ENCODE measurements around the gene F2R. TPM values are rescaled to one million over a fixed set of nuclear protein-coding genes. Genes with fewer than 3 reads are reported as not detected.

The F2R gene
- total and polyA plus RNA-seq, 2 of the 8 experiments (the other 6 are each of a cell fraction or from before 2014, with no cell fraction given): 23.8 to 29.1 TPM

GRCh38 chr5:76714751-76715485, 1.0 kb upstream of the F2R start:
- CTCF ChIA-PET (ENCODE audit: partially characterized antibody): interaction anchor here (1.2 to 2.4 kb wide), 5 partner anchors 10 to 362 kb away, joined by 3 to 12 read pairs (median 3); no protein-coding TSS in a partner anchor
- no peak overlapping the region for H3K27ac ChIP-seq (ENCODE audit: low read depth, low read length)
- WGBS, 2 experiments (ENCODE audit: extremely low coverage in 1 of 2, insufficient coverage in 1 of 2, insufficient read length in 1 of 2, insufficient replicate concordance in 2 of 2, low coverage in 1 of 2, low lambda C conversion rate in 2 of 2, missing lambda C conversion rate in 1 of 2): 29% methylated on average over 52 of the region's 52 CpGs; no CpG with 5 or more reads in 1 of the 2 experiments

More at GRCh38 chr5:76714751-76715485, 1.0 kb upstream of the F2R start:
- TF ChIP-seq CTBP2 (IDR thresholded peaks at IDR 0.05; ENCODE audit: borderline replicate concordance, insufficient read depth, insufficient read length, low read length) (no peak), MAX (IDR thresholded peaks at IDR 0.05) (no peak; the same call in 1 of the 2 replicates), BRCA1 (IDR thresholded peaks at IDR 0.05; ENCODE audit: low read depth, low read length) (no peak), E2F6 (IDR thresholded peaks at IDR 0.05) (peak; percentile 84), SUZ12 (IDR thresholded peaks at IDR 0.05; ENCODE audit: low read length) (peak; percentile 56; the same call in 1 of the 2 replicates), KDM1A (IDR thresholded peaks at IDR 0.05; ENCODE audit: borderline replicate concordance, low read length) (peak; percentile 78; the same call in 1 of the 2 replicates)
- no peak overlapping the region for H3K18ac ChIP-seq (ENCODE audit: extremely low read depth, low read length)
- peaks cover 0 to 2% (median 0%) of the 10 kb centered on the region in 4 experiments; a peak in 2 of 7 replicates for H3K4me1 ChIP-seq (replicated peaks in 1 of 4; ENCODE audit: control insufficient read depth in 3 of 4, insufficient read depth in 4 of 4, low read length in 3 of 4)
- no peak overlapping the region for H2BK5ac ChIP-seq (ENCODE audit: low read depth, low read length)
- H3K4me2 ChIP-seq (ENCODE audit: insufficient read depth in 1 of 2, low read depth in 2 of 2, low read length in 2 of 2): peak overlapping the region; percentile 81 to 96
- H4K91ac ChIP-seq (replicated peaks; ENCODE audit: insufficient read length, low read length): no peak overlapping the region
- peak overlapping the region; percentile 50 to 86 (median 60) for H3K4me3 ChIP-seq (ENCODE audit: extremely low read depth in 1 of 4, insufficient read depth in 2 of 4, low read depth in 3 of 4, low read length in 4 of 4)
- H3K23ac ChIP-seq (ENCODE audit: insufficient read length): no peak overlapping the region
- FAIRE-seq (no peak), DNase-seq (ENCODE audit: low read depth in 1 of 2, low spot score in 2 of 2) (peak in 1 of 2 experiments; percentile 72)
- no peak overlapping the region for H2BK12ac ChIP-seq (ENCODE audit: low read depth, low read length)
- POLR2A ChIA-PET (ENCODE audit: partially characterized antibody): interaction anchor here (0.8 to 1.1 kb wide), 3 partner anchors 10 to 93 kb away, joined by 3 to 5 read pairs (median 3); no protein-coding TSS in a partner anchor
- no peak overlapping the region for H3K14ac ChIP-seq (ENCODE audit: insufficient read length)
- H3K36me3 ChIP-seq (ENCODE audit: control insufficient read depth in 2 of 4, insufficient read depth in 4 of 4, low read length in 3 of 4): no peaks in the 10 kb centered on the region
- H4K8ac ChIP-seq (ENCODE audit: extremely low read depth, insufficient read depth, low read length): peak overlapping the region; percentile 42; the same call in 1 of the 2 replicates
- H3K9me3 ChIP-seq (ENCODE audit: insufficient read depth in 2 of 2, low read depth in 1 of 2, low read length in 1 of 2): no peaks in the 10 kb centered on the region
- H3K27me3 ChIP-seq (replicated peaks in 1 of 4; ENCODE audit: control insufficient read depth in 3 of 4, extremely low read depth in 1 of 4, insufficient read depth in 3 of 4, low read length in 3 of 4): peaks cover 5 to 19% (median 14%) of the 10 kb centered on the region in 4 experiments
- H2AK5ac ChIP-seq (ENCODE audit: low read depth, low read length): no peak overlapping the region
- no peak overlapping the region for H3K56ac ChIP-seq (replicated peaks; ENCODE audit: insufficient read length, low read depth, low read length)
- H3K9ac ChIP-seq (replicated peaks in 1 of 4; ENCODE audit: extremely low read depth in 1 of 4, low read depth in 3 of 4, low read length in 3 of 4): no peak overlapping the region
- H2BK120ac ChIP-seq (replicated peaks; ENCODE audit: low read depth, low read length): no peak overlapping the region
- no peak overlapping the region for H4K5ac ChIP-seq (ENCODE audit: insufficient read length, low read depth, low read length)
- no peak overlapping the region for H3K4ac ChIP-seq (replicated peaks; ENCODE audit: insufficient read length, low read depth, low read length)
- H2AFZ ChIP-seq (ENCODE audit: low read length): peak overlapping the region; percentile 84; the same call in 1 of the 2 replicates
- peaks cover 2% of the 10 kb centered on the region; the same call in 1 of the 2 replicates for H3K79me1 ChIP-seq (ENCODE audit: low read depth, low read length)
- peaks cover 2 to 3% of the 10 kb centered on the region in 2 experiments for H4K20me1 ChIP-seq (replicated peaks in 1 of 2; ENCODE audit: control insufficient read depth in 1 of 2, insufficient read depth in 2 of 2, low read length in 2 of 2)
- peaks cover 6 to 29% of the 10 kb centered on the region in 2 experiments for H3K79me2 ChIP-seq (ENCODE audit: control insufficient read depth in 1 of 2, insufficient read depth in 2 of 2, low read length in 2 of 2)
- no peak overlapping the region; the same call in 1 of the 2 replicates for H2BK20ac ChIP-seq (ENCODE audit: low read length)
- H2BK15ac ChIP-seq (ENCODE audit: low read length): 0 out of 2 replicates have a peak overlapping the region, but pooled peaks have one; percentile 8
- H3K23me2 ChIP-seq (ENCODE audit: low read depth, low read length): peaks cover 13% of the 10 kb centered on the region; the same call in 1 of the 2 replicates

Measured in H1 (cell line).